GM18868 (cell line): ENCODE data around the gene ZFPM1.
A peak's percentile ranks its signal among the peaks of the same experiment; 100 is the strongest.

ENCODE experiments used
- ATAC-seq: cut with Tn5 transposase; IDR thresholded peaks from one replicate; pipeline ENCODE4 v1.9.1; 2021; ENCODE audit warnings: mild to moderate bottlenecking, moderate library complexity; ENCODE audit not compliant: unreplicated experiment

ZFPM1 gene

GRCh38 chr16:88524973-88525662 lies 72.0 kb downstream of the ZFPM1 start:
- no peak for ATAC-seq

DNA sequence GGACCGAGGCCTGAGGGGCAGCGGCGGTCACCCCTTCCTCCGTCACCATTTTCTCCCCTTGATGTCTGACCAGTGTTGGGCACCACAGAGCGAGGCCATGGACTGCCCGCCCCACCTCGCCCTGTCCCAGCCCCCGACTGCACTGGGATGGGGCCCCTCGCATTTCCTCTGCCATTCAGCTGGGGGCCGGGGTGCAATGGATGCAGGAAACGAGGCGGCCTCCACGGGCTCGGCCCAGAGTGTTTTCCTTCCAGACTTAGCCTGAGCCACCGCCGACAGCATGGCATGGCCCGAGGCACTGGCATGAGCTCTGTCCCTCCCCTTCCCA lies 72.5 kb downstream of the ZFPM1 start:
- no peak for ATAC-seq

DNA sequence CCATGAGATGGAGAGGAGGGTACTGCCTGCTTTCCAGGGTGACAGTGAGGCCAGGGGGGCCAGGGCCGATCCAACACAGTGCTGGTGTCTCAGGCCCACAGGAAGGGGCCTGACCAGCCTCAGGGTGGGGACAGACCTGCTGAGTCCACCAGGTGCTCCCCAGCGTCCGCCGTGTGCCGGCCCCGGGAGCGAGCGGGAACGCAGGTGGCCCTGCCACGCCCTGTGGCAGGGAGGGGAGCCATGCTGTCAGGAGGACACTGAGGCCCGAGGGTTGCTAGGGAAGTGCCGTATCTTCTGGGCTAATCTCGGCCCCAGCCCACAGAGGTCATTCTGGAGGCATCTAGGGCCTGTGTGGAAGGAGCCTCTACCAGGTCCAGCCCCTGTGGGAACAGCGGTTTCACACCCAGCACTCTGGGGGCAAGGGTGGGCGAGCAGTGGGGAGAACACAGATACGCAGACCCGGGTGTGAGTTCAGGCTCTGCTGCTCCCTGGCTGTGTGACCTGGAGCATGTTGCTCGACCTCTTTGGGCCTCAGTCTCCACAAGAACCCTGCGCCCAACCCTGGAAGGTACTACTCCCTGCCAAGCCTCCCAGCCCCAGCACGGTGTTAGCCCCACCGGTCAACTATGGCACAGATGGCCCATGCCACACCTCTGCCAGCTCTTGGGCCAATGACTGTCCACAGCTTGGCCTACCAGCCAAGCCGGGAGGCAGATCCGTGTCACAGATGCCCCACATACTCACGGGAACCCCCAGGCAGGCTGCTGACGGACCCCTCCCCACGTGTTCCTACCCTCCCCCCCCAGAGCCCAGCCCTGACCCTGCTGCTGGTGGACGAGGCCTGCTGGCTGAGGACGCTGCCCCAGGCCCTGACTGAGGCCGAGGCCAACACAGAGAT lies 73.2 kb downstream of the ZFPM1 start:
- no peak for ATAC-seq

- no peak for ATAC-seq
Measured at GRCh38 chr16:88526906-88527185, 73.8 kb downstream of the ZFPM1 start.

DNA sequence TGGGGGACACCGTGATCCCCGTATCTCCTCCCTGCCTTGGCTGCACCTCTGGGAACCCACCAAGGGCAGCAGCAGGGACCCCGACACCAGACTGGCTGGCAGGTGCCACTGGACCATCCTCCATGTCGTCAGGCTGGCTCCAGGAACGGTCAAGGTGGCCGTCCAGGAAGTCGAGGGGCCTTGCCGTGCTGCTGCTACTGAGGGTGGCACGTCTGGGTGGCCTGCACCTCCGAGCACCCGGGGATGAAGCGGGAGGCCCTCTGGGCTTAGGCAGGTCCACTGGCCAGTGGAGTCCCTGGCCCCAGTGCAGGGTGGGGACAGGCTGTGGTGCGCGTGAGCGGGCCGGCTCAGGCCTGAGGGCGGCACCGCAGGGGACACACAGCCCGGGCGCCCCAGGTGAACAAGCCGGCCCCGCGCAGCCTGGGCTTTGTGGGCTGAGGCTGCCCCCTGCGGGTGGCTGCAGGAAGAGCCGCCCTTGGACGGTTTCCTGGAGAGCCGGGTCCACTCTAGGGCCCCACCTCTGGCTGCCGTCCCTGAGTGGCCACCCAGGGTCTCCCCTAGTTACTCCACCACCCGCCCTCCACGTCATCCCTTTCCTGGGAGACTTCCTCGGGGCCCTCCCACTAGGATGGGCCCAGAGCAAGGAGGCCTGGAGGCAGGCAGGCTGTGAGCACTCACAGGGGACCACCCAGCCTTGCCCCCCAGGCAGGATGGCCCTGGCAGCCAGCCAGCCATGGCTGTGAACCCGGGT lies 74.3 kb downstream of the ZFPM1 start:
- no peak for ATAC-seq

GRCh38 chr16:88527937-88528743 lies 75.1 kb downstream of the ZFPM1 start:
- ATAC-seq = no peak

GRCh38 chr16:88528902-88529318 lies 75.8 kb downstream of the ZFPM1 start:
- no peak for ATAC-seq

DNA sequence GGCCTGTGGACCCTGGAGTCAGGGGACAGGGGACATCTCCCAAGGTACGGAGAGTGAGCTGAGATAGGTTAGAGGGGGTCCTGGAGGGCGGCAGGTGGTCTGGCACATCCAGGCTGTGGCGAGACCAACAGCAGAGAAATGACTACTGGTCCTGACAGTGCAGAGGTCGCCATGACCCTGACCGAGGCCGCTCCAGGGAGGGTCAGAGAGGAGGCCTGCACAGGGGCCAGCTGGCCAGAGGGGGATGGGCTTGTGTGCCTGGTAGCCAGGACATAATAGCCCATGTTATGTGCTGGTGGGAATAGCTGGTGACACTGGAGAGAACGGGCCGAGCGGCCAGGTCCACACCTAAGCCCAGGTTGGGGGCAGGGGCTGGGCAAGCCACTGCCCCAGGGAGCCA lies 76.5 kb downstream of the ZFPM1 start:
- ATAC-seq = no peak

DNA sequence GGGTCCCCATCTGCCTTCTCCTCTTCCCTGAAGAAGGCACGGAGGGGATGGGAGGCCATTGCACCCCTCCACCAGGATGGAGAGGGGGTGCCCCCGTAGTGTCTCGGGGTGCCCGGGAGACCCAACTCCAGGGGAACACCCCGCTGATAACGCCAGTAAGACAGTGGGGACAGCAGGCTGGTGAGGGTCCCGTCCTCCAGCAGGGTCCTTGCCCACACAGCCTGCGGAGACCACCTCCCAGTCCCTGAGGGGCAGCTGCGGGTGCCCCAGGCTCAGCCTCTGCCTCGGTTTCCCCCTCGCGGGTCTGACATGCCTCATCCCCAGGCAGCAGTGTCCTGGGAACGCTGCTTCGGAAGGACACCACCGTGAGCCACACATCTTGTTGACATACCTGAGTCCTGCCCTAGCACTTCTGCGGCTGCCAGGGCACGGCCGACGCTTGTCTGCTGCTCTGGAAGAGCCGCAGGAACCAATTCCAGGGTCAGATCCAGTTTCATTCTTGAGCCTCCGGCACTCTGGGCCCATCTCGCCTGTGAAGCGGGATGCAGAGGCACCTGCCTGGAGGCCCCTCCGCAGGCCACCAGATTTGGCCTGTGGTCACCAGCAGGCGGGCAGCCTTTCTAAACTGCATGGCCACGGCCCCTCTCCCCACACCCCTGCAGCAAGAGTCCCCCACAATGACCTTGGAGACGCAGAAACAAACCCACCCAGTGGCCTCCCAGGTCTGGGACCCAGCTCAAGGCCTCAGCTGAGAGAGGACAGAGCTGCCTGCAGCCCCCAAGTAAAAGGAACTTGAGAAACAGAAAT lies 77.2 kb downstream of the ZFPM1 start:
- ATAC-seq = no peak

DNA sequence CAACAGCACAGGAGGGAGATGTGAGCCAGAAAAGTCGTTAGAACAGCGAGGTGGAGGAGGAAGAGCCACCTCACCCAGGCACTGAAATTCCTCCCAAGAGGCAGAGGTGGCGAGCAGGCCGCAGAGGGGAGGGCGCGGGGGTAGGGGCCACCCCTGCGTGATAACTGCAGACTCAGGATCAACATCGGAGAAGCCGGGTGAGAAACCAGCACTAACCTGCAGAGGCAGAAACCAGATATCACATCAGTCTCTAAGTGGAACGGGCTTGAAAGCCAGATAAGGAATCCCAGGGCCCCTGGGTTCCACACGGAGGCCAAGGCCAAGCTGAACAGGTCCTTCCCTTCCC lies 77.8 kb downstream of the ZFPM1 start:
- no peak for ATAC-seq

GRCh38 chr16:88531346-88531745 lies 78.3 kb downstream of the ZFPM1 start:
- ATAC-seq = no peak

DNA sequence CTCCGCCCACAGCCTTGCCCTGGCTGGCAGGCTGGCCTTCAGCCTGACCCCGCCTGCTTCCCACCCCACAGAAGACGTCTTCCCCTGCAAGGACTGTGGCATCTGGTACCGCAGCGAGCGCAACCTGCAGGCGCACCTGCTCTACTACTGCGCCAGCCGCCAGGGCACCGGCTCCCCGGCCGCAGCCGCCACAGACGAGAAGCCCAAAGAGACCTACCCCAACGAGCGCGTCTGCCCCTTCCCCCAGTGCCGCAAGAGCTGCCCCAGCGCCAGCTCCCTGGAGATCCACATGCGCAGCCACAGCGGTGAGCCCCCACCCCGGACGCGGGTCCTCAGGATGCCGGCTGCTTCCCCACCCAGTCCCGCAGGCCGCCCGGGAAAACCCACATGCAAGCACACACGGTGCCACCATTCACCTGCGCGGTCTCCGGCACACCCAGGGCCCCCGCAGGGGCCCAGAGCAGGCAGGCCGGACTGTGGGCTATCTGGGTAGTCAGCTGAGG lies 78.9 kb downstream of the ZFPM1 start:
- no peak for ATAC-seq

DNA sequence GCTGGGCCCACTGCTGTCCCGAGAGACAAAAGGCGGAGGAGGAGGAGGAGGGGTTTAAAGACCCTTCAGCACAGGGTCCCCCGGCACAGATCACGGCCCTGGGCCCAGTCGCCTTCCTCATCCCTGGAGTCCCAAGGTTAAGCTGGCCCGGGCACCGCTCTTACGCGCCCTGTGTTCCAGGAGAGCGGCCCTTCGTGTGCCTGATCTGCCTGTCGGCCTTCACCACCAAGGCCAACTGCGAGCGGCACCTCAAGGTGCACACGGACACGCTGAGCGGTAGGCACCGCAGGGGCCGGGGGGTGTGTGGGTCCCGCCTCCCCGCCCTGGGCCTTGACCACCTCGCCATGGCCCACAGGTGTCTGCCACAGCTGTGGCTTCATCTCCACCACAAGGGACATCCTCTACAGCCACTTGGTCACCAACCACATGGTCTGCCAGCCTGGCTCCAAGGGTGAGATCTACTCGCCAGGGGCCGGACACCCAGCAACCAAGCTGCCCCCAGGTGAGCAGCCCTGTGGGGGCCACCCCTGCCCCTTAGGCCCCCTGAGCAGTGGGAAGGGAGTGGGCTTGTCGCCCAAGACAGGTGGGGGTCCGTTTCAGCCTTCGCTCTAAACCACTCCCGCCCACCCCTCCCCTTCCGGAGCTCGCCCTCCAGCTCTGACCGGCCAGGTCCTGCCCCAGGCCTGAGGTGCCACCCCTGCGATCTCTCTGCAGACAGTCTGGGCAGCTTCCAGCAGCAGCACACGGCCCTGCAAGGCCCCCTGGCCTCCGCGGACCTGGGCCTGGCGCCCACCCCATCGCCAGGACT lies 79.6 kb downstream of the ZFPM1 start:
- ATAC-seq = no peak

DNA sequence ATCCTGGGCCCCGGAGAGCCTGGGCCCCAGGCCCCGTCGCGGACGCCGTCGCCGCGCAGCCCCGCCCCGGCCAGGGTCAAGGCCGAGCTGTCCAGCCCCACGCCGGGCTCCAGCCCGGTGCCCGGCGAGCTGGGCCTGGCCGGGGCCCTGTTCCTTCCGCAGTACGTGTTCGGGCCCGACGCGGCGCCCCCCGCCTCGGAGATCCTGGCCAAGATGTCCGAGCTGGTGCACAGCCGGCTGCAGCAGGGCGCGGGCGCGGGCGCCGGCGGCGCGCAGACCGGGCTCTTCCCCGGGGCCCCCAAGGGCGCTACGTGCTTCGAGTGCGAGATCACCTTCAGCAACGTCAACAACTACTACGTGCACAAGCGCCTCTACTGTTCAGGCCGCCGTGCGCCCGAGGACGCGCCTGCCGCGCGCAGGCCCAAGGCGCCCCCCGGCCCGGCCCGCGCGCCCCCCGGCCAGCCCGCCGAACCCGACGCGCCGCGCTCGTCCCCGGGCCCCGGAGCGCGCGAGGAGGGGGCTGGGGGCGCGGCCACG lies 80.4 kb downstream of the ZFPM1 start:
- no peak for ATAC-seq

- peak; percentile 57 for ATAC-seq
Measured at GRCh38 chr16:88533932-88534637, 81.0 kb downstream of the ZFPM1 start.

GRCh38 chr16:88534638-88535190 lies 81.6 kb downstream of the ZFPM1 start:
- peak; percentile 25 for ATAC-seq

- no peak for ATAC-seq
Measured at GRCh38 chr16:88535191-88535856, 82.2 kb downstream of the ZFPM1 start.

- ATAC-seq = no peak
Measured at GRCh38 chr16:88535857-88536222, 82.8 kb downstream of the ZFPM1 start.
